ENCODE measurements around the gene SYNCRIP.
A peak's percentile ranks its signal among the peaks of the same experiment; 100 is the strongest.
"Not testable (repeated sequence)": the region's sequence is repeated elsewhere in the genome, so short reads cannot be mapped to it uniquely, and the experiment has no call there.

The SYNCRIP gene

DNA sequence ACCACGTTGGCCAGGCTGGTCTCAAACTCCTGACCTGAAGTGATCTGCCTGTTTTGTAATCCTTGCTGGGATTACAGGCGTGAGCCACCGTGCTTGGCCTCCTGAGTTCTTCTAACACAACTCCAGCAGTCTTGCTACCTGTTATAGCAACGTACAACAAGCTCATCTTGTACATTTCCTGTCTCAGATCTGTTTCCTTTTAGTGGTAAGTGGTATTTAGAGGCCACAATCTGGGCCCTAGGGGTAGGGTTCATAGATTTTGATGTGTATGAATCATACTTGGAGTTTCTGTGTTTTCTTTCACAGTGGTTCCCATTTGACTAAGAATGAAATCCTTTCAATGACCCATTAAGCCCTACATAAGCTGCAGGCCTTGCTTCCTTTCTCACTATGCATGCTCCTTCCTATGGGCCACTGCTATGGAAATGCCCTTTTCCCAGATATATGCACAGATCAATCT, 27.1 kb upstream of the SYNCRIP start:
- peak; percentile 12 for DNase-seq (ENCODE audit: low spot score)

DNA sequence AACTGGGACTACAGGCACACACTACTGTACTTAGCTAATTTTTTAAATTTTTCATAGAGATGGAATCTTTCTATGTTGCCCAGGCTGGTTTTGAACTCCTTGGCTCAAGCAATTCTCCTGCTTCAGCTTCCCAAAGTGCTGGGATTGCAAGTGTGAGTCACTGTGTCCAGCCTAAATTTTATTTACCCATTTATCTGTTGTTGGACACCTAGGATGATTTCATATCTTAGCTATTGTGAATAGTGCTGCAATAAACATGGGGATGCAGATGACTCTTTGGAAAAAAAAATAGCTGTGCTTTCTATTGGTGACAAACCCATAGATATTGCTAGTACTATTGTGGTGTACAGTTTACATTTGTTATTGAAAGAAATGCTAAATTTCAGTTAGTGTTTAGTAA, 19.6 kb upstream of the SYNCRIP start:
- no peak for DNase-seq (ENCODE audit: low spot score)

DNA sequence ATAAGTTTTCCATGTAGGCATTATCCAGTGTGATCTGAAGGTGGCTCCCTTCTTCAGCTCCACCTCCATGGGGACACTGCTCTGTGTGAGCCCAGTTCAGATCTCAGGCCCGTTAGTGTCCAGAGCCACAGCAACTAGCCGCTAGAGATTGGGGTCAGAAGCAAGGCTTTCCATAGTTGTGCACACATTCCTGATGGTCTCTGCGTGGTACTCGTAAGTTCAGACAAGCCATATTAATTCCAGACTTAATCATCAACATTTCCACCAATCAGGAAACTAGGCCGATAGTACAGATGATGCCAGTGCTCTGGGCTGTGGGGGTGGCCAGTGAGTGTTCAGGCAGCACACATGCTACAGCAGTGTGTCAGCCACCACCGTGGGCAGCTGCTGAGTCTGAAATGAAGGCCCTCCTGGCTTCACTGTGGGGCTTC, 17.5 kb upstream of the SYNCRIP start:
- DNase-seq (ENCODE audit: low spot score), result peak; percentile 85

DNA sequence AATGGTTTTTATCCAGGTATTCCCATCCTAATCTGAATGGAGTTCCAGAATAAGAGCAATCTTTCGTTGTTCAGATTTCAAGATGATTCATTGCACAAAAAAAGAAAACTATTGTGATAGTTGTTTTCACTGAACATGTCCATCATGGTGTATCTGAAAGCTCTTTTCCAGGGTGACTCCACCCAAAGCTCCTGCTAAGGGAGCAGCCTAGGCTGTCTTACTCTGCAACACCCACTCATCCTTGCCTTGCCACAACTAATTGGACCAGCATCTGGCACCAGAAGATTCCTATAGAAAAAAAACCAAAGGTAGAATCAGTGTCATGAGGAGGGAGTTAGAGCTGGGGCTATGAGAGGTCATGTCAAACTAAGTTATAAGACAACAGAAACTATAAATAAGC, 7.9 kb upstream of the SYNCRIP start:
- DNase-seq (ENCODE audit: low spot score), result no peak

DNA sequence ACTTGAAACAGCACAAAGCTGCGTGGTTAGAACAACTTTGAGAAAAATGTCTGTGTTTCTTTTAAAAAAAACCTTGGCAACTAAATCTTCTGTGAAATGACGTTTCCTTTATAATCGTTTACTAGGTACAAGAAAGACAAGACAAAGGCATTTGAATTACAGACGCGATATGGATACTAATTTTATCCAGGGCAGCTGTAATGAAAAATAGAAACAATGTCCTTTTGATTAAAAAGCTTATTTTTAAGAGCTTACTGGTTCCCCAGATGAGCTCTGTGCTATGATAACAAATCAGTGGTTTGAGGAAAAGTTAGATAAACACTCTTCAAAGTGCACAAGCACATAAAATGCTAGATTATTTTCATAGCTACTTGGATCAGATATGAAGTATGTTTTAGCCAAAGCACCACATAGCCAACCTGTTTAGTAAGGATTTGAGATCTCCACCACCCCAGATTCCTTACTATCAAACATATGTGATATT, 1.6 kb upstream of the SYNCRIP start:
- peak; percentile 9 for DNase-seq (ENCODE audit: low spot score)

DNA sequence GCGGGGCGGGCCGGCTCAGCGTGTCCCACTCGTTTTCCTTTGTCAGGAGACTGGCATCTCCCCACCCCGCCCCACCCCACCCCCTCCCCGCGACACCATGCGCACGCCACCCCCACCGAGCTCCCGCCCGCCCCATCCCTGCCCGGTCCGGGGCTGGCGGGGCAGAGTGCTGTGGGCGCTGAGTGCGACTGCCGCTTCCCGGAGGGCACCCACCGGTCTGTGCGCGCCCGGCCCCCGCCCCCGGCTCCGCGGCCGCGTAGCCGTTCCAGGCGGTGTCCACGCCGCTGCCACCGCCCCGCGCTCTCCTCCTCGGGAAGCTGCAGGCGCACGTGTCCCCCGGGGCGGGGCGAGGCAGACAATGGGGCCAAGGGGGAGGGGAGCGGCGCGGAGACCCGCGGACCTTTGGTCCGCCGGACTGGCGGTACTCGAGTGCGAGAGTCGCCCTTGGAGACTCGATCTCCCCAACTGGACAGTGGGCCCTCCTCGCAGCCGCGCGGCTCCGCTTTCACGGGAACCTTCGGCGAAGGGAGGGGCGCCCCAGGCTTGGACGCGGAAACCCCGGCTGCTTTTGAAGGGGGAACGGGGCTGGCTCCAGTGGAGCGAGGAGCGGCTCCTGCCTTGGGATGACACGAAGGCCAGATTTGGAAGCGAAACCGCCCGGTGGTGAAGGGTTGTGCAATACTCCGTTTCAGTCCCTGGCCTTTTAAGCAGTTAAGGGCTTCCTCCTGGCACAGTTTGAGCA, 1.0 kb upstream of the SYNCRIP start:
- peak; percentile 89 for DNase-seq (ENCODE audit: low spot score)

DNA sequence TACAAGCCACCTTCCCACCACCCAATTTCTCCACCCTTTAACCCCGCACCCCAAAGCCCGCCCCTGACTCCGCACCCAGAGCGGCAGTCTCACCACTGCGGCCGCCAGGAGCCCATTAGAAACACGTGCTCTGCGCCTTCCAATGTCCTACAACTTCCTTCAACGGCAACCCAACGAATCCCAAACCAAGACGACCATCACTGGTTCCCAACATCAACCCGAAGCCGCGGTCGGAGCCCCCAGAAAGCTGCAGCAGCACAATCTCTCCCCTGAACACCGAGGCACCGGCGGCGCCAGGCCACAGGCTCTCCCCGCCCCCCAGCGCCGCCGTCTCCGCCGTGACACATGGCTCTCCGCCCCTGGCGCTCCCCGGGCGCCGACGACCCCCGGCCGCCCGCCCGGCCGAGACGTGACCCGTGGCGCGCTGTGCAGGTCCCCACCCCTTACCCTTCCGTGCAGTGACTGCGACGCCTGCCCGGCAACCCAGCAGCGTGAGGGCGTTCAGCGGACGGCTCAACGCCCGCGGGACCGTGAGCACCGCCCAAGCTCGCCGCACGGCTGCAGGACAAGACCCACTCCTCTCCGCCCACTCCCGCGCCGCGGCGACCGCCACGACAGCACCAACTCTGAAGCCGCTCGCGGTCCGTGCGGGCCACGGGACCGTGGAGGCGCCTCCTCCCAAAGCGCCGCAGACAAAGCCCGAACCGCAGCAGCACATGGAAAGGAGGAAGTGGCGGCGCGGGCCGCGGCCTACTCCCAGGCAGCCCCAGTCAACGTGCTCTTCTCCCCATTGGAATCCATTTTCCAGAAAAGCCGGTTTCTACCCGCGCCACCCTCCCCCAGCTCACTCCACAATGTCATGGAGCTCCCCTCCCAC, 551 bp downstream of the SYNCRIP start:
- peak; percentile 40 for DNase-seq (ENCODE audit: low spot score)

DNA sequence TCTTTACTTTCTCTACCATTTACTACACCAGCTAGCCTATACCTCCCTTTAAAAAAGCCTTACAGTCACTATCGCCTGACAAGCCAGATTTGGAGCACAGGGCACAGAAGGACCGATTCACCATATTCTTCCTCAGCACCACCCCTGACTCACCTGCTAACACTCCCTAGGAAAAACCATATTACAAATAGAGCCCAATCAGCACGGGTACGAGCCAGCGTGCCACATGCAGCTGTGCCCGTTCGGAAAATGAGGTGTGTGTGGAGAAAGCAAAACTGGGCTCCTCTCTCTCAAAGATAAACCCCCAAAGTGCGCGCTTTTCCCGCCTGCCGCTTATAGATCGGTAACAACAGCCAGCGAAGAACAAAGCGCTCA, 1.2 kb downstream of the SYNCRIP start:
- peak; percentile 10 for DNase-seq (ENCODE audit: low spot score)

DNA sequence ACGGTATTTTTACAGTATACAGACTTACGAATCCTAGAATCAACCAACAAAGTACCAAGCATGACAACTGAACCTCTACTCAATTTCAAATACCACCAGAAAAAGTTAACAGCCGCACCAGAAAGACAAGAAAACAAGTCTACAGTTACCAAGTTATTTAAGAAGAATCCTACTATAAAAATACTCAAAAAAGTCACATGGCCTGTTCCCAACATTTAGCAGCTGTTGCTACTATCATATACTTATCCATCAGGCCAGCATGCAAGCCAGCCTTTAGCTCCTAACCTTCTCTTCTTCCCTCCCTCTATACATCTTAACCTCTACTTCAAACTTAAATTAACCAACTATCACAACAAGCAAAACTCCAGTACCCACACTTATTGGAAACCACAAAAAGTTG, 1.9 kb downstream of the SYNCRIP start:
- DNase-seq (ENCODE audit: low spot score), result no peak

DNA sequence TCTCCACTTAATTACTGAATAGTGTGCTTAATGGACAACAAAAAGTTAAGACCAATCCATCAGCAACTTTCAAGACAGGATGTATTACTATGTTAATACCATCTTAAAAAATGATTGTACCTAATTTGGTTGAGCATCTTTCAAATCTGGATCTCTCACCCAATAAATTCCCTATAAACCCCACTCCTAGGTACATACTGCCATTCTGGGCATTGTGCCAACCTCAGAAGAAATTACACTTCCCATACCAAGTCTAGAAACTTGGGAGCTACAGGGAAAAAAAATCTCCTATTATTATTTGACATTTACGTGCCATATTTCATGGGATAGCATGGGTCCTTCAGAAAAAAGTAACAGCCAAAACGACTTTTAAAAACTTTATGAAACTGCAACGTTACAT, 5.1 kb downstream of the SYNCRIP start:
- DNase-seq (ENCODE audit: low spot score), result no peak

DNA sequence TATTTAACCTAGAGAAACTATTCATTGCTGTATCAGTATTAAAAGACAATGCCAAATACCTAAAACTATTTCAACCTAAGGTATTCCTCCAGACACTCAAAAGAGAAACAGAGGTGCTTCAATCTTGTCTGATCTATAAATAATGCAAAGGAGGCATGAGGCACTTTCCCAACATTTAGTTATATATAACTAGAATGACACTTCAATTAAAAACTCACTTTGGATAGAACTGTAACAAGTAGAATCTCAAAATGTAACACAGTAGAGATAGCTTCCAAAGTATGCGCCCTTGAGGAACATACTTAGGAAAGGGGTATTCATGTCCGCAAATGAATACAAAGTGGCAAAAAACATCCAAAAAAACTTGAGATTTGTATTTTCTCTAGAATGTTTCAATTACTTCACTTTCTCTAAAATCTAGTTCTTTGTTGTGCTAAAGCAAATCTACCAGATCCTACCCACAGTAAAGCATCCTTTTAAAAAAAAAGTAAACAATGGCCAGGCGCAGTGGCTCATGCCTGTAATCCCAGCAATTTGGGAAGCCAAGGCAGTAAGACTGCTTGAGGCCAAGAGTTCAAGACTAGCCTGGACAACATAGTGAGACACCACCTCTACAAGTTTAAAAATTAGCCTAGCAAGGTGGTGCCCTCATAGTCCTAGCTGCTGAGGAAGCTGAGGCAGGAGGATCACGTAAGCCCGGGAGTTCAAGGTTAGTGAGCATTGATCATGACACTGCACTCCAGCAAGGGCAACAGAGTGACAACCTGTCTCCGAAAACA, 10.3 kb downstream of the SYNCRIP start:
- DNase-seq (ENCODE audit: low spot score), result no peak

DNA sequence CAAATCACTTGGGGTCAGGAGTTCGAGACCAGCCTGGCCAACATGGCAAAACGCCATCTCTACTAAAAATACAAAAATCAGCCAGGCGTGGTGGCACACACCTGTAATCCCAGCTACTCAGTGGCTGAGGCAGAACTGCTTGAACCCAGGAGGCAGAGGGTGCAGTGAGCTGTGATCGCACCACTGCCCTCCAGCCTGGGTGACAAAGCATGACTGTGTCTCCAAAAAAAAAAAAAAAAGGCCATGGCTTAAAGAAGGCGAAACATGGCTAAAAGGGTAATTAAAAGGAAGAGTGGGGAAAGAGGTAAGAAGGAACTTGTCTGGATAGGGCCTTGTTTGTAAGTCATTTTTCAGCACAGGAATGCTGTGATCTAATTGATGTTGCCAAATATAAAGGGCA, 11.6 kb downstream of the SYNCRIP start:
- not testable (repeated sequence) for DNase-seq (ENCODE audit: low spot score)

DNA sequence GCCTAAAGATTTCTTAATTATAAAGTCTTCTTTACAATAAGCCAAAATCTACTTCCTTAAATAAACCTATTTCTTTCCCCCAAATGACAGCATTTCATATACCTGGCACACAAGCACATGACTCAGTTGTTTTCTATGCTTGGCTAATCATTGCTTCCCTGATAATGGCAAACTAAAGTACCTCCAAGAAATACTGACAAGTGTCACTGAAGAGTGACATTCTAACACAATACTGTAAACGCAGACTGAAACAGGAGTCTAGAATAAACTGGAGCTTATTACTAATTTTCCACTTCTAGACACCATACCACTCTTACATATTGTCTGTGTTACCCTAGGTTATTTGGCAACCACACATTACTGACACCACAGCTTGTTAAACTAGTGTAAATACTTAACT, 14.3 kb downstream of the SYNCRIP start:
- no peak for DNase-seq (ENCODE audit: low spot score)

DNA sequence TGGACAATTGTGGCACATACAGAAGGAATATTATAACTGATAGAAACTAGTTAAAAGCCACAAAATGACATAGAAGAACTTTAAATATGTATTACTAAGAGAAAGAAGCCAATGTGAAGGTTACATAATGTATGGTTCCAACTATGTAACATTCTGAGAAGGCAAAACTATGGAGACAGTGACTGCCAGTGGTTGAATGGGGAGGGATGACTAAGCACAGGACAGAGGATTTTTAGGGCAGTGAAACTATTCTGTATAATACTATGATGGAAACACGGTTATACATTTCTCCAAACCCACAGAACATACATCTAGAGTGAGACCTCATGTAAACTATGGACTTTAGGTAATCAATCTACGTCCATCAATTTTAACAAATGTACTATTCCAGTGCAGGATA, 22.4 kb downstream of the SYNCRIP start:
- DNase-seq (ENCODE audit: low spot score), result no peak

DNA sequence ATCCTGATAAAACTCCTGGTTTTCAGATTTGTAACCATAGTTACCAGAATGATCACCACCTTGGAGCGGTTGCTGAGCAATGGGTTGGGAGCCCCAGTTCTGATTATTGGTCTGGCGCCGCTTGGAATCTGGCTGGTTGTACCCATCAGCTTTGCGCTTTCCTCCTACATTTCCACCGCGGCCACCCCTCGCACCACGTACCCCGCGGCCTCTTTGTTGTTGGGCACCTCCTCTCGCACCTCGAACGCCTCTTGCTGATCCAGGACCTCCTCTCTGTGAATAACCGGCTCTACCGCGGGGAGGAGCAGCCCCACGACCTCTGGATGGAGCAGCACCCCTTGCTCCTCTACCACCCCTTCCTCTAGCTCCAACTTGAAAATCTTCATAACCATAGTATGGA, 27.9 kb downstream of the SYNCRIP start:
- no peak for DNase-seq (ENCODE audit: low spot score)

DNA sequence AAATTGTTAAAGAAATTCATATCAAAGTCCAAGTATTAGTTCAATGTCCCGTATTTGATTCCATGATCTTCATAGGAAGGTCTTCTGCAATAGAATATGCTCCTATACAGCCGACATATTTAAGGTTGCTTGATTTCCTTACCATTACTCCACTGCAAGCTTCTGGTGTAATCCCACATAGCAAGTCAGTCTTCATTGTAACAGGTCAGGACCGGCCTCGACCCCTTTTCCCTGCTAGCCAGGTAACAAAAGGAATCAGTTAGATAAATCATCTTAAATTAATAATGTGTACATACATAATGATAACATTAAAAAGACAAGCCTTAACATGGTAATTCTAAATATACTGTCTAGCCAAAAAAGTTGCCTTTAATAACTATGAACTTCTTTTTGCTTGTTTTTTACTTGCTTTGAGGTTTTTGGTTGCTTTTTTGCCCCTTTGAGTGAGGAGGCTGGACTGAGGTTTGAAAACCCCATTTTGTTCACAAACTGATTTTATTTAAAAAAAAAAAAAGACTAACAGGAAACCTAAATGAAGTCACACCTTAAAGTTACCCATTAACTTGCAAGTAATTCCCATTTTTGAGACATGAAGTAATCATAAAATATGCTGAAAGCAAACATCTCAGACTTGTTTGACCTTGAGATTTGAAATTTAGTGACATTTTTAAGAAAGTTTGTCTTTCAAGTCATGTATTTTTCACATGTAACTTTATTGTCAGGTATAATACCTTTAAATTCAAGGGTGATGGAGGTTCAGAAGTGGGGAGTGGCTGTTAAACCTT, 29.8 kb downstream of the SYNCRIP start:
- no peak for DNase-seq (ENCODE audit: low spot score)

DNA sequence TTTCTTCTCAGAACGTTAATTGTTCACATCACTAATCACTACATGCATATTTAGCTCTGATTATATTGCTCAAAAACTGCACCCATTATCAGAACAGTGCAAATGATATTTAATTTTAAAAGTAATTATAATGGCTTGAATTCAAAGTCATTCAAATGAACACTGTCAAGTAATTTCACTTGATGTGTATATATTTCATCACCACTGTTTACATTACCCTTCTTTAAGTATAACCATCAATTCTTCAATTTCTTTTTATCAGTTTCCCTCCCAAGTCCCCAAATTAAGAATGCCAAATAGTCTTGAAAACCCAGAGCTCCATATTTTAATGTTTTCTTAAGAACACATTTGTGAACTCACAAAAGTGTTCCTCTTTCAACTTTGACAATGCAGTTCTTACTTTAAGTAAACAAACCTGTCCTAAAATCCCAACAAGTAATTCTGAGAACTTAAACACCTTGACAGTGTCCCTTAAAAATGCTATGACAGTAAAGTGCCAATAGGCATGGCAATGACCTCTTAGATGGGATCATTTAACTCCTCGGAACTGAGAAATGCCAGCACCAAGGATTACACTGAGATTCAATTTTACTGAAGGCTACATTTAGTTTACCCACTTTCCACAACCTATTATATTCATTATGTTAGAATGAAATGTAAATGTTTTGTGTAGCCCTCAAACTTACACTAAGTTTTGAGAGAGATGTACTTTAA, 32.3 kb downstream of the SYNCRIP start:
- DNase-seq (ENCODE audit: low spot score), result no peak

DNA sequence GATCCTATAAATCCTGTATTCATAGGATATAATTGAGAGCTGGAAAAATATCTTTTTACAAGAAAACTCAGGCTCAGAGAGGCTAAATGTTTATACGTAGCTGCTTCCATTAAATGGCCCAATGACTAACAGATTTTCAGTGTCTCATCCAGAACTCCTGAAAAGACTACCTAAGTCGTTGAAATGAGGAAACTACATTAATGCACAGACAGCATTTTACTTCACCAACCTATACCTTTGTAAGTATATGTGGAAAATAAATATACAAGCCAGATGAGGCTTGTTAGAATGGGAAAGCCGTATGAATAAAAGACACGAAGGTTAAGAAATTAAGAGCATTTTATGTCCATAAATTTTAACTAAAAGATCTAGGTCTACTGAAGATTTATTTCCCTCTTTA, 40.6 kb downstream of the SYNCRIP start:
- DNase-seq (ENCODE audit: low spot score), result no peak

DNA sequence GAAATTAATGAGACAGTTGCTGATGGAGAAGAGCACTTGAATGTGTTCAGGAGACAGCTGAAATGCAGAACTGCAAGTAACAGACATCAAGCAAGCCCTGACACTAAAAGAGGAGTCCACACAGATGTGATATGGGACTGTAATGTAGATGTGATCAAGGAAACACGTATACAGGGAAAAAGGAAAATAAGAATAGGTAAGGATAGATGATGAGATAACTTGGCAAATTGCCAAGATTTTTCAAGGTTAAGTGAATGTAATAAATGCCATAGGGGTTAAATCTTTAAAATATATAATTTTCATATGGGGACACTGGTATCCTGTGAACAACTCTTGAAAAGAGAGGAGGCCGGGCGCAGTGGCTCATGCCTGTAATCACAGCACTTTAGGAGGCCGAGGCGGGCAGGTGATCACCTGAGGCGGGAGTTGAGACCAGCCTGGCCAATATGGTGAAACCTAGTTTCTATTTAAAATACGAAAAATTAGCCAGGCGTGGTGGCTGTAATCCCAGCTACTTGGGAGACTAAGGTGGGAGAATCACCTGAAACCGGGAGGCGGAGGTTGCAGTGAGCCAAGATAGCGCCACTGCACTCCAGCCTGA, 41.9 kb downstream of the SYNCRIP start:
- DNase-seq (ENCODE audit: low spot score), result no peak

DNA sequence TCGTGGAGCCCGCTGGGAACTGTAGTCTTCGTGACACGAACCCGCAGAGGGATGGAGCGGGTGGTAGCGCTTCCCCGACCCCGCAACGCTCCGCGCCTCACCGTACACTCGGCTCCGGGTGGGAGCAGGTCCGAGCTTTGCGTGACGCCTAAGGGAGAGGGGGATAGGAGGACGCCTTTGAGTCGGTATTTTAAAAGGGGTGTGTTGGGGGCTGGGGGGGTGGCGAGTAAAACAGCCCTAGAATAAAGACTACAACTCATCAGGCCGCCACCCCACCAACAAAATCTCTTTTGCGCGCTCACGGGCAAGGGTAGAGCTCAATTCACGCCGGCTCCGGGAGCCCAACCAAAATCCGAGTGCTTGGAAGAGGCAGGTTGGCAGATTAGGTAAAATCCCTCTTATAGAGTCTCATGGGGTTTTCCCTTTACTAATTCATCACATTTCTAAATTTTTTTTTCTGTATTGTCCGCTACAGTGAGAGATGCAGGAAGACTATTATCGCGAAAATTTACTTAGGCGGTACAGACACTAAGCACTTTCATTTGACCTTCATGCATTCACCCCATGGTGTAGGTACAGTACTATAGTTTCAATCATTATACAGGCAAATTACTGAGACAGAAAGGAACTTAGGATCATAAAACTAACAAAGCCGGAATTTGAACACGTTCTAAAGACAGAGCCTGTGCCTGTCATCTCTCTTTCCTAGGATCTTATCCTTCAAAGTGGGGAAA, 48.3 kb downstream of the SYNCRIP start:
- DNase-seq (ENCODE audit: low spot score), result no peak
